Superior temporal gyrus (tissue), 1 donor: ENCODE data around the gene MZT2A.
"Not testable (repeated sequence)": the region's sequence is repeated elsewhere in the genome, so short reads cannot be mapped to it uniquely, and the experiment has no call there.

ENCODE experiments used
- DNase-seq: peaks from one replicate; pipeline ENCODE4 v3.0.0-alpha.2; 2016; ENCODE audit errors: extremely low spot score

The MZT2A gene

DNA sequence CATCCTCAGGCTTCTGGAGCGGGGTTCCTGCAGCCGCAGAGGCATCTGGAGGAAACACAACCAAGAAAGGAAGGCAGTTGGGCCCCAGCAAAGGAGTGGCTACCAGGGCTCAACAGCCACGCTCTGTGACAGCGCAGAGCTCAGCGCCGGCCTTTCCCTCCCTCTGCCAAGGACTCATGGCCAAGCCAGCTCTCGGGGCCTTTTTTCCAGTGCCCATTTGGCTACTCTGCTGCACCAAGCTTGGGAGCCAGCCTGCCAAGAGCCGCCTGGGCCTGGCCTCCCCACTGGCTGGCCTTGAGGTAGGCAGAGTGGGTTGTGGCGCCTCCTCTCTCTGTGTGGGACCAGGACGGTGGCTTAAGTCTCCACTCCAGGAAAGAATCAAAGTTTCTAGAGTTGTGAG is 28.3 kb upstream of the MZT2A start:
- no peak for DNase-seq

DNA sequence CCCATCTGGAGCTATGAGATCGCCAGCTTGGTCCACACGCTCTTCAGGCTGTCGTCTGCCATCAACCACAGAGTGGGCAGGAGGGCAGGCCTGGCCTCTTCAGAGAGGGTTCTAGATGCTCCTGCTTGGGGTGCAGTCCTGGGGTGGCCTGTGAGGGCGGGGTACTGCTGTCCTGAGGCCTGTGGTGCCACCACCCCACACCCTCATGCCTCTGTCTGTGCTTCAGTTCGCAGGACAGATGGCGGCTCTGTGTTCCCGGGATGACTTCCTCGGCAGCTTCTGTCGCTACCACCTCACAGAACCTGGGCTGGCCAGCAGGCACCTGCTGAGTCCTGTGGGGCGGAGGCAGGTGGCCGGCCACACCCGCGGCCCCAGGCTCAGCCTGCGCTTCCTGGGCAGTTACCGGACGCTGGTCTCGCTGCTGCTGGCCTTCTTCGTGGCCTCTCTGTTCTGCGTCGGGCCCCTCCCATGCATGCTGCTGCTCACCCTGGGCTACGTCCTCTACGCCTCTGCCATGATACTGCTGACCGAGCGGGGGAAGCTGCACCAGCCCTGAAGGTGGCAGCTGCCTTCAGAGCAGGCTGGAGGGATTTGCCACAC is 27.8 kb upstream of the MZT2A start:
- DNase-seq: not testable (repeated sequence)

DNA sequence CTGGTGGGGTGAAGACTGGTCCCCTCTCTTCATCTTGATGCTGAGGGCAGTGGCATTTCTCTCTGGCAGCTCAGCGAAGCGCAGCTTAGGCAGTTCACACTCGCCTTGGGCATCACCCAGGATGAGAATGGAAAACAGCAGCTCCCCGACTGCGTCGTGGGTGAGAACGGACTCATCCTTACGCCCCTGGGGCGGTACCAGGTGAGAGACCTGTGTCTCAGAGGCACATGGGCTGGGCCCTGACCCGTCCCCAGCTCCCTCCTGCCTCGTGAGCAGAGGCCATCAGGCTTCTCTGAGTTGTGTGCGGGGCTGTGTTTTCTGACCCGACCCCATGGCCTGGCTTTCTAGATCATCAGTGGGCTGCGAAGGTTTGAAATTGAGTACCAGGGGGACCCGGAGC is 27.3 kb upstream of the MZT2A start:
- DNase-seq: no peak

DNA sequence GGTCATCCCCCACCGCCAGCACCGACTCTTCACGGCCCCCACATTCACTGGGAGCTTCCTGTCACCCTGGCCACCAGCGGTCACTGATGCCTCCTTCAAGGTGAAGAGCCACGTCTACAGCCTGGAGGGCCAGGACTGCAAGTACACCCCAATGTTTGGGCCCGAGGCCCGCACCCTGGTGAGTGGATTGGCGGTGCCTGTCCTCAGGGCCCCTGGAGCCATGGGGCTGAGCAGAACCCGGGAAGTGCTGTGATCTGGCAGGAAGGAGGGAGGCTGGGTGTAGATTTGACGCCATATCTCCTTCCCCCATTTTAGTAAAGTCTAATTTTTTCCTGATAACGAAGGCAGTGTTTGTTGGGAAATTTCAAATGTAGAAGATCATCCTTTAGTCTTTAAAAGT is 26.3 kb upstream of the MZT2A start:
- DNase-seq: not testable (repeated sequence)

DNA sequence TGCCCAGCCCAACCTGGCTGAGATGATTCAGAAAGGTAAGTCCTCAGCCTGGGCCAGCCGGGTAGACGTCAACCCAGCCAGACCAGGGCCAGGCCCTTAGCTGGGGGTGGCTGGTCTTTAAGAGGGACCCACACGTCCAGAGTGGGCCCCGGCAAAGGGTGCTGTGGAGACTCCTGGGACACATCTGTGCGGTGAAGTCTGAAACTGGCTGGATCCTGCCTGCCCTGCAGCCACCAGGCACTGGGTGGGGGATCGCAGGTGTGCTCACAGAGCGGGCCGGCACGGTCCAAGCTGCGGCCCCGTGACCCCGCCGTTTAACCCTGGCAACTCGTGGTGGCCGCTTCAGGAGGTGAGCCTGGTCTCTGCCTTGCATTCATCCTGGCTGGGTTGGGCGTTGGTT is 25.7 kb upstream of the MZT2A start:
- not testable (repeated sequence) for DNase-seq

DNA sequence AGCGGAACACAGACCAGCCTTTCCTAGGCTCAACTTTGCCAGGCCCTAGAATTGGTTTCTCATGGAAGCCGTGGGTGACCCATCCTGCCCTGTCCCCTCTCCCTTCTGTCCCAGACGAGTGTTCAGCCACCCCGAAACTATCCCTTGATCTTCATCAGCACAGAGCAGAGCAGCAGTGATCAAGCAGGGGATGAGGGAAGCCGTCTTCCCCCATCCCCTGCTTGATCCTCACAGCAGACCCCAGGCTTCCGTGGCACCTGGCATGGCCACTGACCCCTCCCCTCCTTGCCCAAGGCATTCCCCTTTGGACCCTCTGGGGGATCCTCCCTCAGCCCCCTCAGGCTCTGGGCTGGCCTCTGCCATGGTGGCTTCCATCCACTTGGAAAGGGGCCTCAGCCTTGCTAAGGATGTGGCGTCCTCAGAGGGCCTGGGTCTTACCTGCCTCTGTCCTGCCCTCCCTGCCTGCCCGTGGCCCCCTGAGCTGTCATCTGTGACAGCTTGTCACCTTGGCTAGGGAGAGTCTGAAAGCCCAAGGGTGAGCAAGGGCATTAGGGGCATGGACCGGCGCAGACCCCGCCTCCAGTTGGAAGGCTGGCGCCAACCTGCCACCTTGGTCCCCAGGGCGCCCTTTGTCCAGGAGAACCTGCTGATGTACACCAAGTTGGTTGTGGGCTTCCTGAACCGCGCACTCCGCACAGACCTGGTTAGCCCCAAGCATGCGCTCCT is 25.1 kb upstream of the MZT2A start:
- DNase-seq: no peak

DNA sequence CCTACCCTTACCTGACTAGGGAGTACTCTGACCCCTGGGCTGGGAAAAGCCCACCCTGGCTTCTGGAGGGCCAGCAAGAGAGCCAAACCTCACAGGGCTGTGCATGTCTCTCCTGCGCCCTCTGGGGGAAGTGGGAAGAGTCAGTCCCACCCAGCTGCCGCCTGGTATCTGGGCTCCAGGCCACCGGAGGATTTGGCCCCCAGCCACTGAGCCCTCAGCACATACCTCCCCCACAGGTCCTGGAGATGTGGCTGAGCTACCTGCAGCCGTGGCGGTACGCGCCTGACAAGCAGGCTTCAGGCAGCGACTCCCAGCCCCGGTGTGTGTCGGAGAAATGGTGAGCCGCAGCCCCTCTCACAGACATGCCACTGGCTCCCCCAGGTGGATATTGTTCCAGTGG is 24.4 kb upstream of the MZT2A start:
- not testable (repeated sequence) for DNase-seq

DNA sequence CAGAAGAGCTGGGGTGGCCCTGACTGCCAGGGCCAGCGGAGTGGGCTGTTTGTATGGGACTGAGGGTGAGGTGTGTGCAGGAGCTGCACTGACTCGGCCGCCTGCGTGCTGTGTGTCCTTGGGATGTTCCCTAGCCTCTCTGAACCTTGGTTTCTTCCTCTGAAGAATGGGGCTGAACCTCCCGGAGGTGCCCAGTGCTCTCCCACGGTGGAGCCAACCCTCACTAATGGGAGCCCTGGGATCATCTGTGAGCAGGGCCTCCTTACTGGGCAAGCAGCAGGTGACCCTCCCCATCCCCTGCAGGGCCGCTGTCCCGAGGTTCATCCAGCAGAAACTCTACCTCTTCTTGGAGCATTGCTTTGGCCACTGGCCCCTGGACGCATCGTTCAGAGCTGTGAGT is 23.8 kb upstream of the MZT2A start:
- DNase-seq: no peak

DNA sequence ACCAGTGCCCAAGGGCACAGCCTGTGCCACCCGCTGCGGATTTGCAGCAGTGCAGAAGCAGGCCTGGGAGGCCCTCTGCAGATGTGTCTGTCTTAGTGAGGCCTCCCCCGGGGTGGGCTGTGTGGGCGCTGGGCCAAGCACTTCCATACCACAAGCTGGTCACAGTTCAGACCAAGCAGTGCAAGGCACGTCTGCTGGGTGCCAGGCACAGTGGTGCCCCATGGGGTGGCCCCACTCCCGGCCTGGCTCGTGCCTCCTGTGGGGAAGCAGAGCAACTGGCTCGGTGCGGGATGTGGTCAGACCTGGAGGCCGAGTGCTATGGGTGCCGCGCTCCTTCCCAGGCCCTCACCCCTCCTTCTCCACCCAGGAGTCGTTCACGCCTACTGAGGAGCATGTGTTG is 23.0 kb upstream of the MZT2A start:
- DNase-seq: not testable (repeated sequence)

DNA sequence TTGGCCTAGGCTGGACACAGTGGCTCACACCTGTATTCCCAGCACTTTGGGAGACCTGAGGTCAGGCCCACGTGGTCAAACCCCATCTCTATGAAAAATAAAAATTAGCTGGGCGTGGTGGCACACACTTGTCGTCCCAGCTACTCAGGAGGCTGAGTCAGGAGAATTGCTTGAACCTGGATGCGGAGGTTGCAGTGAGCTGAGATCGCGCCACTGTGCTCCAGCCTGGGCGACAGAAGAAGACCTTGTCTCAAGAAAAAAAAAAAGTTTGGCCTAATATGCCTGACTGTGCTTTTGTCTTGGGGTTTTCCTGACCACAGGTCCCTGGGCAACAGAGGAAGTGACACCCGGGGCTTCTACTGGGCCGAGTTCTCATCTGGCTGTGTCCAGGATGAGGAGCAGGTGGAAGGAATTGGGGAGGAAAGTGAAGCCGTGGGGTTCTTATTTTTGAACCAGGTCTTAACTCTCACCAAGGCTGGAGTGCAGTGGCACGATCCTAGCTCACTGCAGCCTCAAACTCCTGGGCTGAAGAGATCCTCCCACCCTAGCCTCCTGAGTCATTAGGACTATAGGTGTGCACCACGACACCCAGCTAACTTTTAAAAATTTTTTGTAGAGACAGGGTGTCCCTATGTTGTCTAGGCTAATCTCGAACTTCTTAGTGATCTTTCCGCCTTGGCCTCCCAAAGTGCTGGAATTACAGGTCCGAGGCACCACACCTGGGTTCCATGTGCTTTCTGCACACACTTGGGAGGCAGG is 22.4 kb upstream of the MZT2A start:
- DNase-seq: not testable (repeated sequence)

DNA sequence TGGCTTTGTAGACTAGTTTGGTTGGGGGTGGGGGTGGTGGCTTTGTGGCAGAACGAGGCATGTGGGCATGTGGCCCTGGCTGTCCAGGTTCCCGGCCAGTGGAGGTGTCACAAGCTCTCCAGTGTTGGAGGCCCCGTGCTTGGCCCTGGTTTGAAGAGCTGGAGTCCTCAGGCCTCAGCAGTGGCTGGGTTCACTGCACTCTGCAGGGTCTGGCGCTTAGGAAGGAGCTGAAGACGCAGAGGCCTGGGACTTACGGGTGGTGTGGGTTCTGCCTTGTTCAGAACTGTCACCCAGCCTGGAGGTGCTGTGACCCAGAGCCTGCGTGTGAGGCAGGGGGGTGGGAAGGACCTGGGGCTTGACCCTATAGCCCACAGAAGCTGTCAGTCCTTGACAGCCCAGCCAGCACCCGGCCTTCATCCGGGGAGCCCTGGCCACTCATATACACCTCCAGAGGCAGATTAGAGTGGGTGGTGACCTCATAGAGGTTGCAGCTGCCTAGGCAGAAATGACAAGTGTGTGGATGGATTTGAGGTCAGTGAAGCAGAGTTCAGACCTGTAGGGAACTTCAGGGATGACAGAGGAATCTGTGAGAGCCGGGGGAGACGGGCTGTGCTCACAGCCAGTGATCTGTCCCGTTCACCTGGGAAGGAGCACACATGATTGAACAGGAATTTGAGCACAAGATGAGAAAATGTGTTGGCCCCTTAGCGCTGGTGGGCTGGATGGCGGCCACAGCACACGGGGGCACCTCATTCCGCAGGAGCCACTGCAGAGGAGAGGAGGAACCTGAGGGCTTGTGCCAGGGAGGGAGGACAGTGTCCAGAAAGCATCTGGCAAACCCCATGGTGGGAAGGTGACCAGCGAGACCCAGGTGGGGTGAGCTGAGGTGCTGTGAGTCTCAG is 20.0 kb upstream of the MZT2A start:
- not testable (repeated sequence) for DNase-seq

DNA sequence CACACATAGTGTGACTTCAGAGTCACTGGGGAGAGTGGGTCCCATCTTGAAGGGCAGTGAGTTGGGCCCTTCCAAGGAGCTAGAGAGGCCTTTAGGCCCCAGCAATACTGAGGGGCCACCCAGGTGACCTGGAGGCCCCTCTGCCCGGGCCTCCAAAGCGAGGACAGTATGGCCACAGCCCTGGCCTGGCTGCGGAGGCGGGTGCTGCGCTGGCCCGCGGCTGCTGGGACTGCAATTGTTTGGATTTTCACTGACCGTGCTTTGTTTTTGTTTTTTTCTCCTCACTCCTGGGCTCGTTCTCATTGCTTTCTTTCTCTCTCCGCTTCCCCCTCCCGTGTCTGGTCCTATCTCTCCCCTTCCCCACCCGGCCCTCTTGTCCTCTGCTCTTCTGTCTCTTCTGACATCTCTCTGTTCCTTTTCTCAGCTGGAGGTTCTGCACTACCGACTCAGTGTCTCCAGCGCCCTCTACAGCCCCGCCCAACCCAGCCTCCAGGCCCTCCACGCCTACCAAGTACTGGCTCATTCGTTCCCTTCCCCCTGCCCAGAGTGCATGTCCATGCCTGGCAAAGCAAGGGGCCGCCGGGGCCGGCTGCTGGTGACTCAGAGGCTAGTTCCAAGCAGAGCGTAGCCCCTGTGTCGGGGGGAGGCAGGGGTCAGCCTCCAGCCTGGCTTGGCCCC is 19.2 kb upstream of the MZT2A start:
- DNase-seq: not testable (repeated sequence)

DNA sequence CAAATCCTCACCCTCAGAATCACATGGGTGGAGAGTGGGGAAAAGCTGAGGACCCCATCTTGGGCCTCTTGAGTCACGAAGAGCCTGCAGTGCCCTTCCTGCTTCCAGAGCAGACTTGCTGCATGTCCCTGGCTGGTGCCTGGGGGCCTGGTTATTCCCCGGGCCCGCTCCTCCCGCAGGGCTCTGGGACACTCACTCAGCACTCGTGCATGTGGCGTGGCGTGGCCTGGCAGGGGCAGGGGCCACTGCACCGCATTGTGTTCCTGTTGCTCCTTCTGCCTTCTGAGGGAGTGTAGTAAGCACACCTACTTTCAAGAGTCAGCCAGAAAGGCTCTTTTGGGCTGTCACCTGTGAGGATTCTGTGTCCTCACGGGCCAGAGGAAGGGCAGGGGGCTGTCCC is 17.4 kb upstream of the MZT2A start:
- DNase-seq: no peak

DNA sequence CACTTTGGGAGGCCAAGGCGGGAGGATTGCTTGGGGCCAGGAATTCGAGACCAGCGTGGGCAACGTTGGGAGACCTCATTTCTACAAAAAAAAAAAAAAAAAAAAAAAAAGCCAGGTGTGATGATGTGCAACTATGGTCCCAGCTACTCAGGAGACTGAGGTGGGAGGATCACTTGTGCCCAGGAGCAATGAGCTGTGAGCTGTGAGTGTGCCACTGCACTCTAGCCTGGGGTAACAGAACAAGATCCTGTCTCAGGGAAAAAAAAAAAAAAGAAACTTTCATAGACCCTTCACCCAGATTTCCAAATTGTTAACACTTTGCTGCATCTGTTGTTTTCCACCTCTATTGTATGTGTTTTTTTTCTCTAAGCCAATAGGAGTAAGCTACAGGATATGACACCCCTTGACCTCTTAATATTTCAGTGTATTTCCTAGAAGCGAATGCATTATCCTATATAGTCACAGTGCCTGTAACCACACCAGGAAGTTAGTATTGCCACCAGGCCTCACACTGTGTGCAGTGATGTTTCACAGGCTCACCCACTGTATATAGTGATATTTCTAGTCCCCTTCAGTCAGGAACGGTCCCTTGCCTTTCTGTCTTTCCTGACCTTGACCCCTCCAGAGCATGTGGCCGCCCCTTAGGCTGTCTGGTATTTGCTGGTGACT is 12.0 kb upstream of the MZT2A start:
- not testable (repeated sequence) for DNase-seq

DNA sequence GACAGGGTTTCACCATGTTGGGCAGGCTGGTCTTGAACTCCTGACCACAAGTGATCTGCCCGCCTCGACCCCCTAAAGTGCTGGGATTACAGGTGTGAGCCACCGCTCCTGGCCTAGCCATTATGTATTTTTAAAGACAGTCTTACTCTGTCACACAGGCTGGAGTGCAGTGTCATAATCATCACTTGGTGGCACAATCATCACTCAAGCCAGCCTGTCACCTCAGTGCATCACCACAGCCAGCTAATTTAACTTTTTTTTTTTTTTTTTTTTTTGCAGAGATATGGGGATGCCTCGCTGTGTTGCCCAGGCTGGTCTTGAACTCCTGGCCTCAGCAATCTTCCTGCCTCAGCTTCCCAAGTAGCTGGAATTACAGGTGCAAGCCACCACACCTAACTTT is 11.4 kb upstream of the MZT2A start:
- not testable (repeated sequence) for DNase-seq

DNA sequence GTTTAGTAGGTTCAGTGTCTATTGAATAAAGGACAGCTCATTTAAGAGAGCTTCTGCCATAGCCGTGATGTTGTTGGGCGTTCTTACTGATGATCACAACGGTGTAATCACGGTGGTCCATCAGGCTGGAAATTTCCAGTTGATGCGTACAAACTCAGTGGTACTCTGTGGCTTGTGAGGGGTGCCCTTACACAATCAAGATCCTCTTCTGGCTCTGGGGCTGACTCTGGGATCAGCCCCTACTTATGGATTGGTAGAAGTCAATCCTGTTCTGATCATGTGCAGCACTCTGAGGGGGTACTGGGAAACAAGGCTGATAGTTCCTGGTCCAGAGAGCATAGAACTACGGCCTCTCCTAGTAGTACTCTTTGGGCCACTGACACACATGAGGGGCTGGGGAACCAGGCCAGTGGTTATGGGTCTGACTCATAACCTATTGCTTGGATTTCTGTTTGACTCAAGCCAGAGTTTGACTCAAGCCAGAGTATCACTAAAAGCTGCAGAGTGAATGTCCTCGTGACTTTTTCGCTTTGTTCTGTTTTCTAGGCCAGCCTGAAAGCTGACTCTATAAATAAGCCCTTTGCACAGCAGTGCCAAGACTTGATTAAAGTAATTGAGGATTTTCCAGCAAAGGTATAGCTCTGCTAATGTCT is 6.2 kb upstream of the MZT2A start:
- DNase-seq: not testable (repeated sequence)

DNA sequence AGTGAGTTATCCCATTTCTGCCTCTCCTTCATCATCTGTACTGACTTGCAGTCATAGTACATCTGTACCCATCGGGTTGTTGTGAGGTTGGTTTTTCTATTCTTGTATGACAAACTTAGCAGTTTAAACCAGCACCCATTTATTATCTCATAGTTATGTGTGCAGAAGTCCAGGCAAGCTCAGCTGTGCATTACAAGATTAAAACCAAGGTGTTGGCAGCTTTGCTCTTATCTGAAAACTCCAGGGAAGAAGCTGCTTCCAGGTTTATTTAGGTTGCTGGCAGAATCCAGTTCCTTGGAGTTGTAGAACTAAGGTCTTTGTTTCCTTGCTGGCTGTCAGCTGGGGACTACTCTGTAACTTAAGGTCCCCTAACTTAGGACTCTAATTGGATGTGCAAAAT is 3.3 kb upstream of the MZT2A start:
- DNase-seq: not testable (repeated sequence)

DNA sequence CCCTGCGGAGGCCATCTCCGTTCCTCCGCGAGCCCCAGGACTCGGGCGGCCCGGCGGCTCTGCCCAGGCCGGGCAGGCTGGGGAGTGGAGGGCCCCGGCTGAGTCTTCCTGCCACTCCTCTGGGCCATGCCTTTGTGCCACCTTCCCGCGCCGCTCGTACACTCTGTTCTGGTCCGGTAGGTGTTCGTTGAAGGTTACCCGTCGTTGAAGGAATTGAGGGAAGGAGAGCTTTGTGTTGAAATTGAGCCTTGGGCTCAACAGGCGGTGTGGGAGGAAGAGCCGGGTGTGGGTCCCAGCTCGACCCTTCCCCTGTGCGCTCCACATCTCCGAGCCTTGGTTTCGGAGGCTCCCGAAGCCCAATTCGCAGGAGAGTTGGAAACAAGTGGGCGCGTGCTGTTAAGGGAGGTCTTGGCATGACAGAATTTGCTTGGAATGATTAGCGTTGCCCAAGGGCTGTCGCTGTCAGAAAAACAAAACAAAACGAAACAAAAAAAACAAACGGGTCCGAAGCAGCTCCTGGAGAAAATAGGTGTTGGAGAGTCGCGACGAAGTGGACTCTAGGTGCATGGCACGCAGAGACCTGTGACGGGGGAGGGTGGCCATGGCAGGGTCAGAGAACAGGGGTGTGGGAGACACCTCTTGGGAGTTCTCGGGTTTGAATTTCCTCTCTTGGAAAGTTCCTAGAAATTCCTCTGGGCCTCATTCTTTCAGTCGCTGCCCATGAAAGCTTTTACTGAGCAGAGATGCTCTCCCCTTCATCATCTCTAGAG is 1.2 kb upstream of the MZT2A start:
- DNase-seq: no peak

DNA sequence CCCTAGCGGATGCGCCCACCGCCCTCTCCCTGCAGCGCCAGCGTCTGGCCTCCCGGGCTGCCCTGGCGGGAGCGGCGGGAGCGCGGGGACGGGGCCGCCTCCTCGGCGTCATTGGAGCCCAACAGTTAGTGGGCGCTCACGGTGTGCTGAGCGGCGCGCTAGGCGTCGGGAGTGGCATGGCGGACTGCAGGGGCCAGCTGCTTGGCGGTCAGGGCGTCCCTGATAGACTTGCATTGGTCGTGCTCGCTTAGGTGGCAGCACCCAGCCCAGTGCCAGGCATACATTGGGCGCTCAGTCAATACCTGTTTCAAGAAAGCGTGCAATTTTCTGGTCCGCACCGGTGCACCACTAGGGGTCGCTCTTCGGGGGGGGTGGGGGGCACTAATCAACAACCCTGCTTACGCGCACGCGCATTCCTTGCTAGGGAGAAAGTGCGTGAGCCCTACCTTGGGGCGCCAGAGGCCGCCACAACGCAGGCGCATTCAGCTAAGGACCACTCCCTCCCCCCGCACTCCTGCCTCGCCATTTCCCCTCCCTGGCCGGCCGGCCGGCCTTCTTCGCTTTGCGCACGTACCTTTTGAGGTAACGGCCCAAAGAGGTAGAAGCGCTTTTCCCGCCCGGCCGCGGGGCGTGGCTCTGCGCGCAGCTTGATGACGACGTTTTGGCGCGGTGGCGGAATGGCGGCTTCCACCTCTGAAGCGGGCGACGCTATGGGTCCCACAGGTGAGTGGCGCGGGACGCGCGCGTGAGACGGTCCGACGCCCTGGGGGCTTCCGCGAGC is 411 bp upstream of the MZT2A start:
- peak; percentile 94 for DNase-seq
